Activated effector memory CD4-positive, alpha-beta T cell treated with anti-CD3 and anti-CD28 coated beads, Interleukin-2, amount 50 U/mL, for 16 hours (primary cell): Measurements from ENCODE around the gene RAP2A.

Experiments used
- DNase-seq: peaks from one replicate; pipeline ENCODE4 v3.0.0-alpha.2; 2020

Gene RAP2A

DNA sequence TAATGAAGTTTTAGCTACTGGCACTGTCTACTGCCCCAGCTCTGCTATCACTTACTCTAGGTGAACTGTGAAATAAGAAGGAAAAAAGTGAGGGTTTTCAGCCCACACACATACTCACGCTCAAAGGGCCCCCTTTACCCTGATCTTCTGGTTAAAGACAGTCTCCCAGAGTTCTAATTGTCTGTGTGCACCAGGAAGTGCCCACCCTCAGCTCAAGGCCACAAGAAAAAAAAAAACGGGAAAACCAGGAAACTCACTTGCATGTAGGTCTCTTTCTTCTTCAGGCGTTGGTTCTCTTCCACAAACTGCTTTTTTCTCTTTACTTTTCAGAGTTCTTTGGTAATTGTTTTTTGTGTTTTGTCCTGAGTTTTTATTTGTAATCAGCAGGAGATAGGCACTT is 22.1 kb downstream of the RAP2A start:
- no peak for DNase-seq

DNA sequence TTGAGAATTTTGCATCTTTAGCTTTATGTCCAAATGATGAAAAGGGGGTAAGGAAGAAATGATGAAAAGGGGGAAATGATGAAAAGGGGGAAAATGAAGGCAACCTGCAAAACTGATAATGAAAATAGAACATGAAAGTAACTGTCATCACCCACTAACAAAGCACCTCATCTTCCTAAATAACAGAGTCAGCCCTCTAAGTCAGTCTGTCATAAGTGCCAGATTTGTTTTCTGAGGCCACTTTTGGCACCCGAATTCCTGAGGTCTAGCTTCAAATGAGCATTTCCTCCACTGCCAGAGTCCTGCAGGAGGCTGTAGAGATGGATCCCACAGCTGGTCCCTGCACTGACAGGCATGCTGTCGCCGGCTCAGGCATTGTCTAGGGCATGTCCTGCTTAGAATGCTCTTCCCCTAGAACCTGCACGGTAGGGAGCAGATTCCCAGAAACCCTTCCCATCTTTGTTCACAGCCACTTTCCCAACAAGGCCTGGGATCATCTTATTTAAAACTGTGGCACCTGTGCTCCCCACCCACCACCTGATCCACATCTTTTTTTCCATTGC is 25.3 kb downstream of the RAP2A start:
- no peak for DNase-seq

DNA sequence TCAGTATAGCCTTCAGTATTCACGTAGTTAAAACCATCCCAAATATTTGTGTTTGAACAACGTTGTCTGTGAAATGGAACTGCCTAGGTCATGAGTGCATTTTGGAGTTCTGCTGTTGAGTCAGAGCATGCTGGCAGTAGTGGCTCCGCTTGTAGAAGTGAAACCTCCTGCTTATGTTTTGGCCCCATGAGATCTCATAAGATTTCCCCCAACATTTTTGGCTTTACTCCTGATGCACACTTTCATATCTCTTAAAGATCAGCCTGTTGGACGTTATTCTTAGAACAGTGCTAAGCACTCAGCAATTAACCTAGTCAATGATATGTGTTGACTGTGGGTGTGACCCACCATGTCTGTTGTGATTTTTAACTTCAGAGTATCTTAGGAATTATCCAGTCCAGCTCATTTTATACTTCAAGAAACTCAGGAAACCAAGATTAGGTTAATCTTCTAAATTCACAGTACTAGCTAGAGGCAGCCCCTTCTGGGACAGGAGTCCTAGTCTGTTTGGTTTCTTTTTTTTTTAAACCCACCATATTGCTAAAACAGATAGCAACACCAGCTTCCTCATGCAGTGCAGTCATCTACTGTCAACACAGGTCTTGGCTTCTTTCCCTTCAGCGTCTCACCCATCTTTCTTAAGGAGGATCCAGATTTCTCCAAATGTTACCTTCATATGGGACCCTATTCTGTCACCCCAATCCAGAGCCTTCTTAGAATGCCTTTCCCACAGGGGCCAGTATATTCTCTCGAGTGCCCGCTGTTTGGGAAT is 26.2 kb downstream of the RAP2A start:
- DNase-seq = no peak

DNA sequence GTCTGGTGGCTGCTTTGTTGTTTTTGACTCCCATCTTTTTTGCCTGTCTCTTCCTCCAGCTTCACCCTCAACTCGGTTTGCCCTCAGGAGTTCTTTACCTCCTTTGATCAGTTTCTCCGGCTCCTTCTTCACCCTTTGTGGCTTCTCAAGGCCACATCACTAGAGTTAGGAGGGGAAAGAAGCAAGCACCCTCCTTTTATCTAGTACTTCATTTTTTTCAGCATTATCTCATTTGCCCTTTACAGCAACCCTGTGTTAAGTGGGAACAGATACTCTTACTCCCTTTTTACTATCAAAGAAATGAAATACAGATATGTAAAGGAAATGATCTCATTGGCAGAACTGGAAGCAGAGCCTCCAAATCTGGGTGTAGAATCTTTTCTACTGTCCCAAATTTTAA is 26.9 kb downstream of the RAP2A start:
- DNase-seq = no peak

DNA sequence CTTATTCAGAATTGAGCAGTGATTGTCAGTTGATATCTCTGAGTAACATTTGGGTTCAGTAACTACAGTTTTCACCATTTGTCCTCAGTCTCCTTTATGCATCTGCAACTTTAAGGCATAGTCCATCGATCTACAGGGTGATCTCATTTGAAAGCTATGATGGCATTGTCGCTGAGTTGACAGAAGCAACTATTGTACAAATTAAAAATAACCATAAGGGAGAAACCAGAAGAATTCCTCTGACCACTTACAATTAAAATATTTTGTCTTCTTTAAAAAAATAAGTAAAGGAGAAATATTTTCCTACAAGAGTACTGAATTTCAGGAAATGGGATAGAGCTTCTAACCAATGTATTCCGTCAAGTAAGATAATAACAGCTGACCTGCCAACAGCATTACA is 30.6 kb downstream of the RAP2A start:
- no peak for DNase-seq

DNA sequence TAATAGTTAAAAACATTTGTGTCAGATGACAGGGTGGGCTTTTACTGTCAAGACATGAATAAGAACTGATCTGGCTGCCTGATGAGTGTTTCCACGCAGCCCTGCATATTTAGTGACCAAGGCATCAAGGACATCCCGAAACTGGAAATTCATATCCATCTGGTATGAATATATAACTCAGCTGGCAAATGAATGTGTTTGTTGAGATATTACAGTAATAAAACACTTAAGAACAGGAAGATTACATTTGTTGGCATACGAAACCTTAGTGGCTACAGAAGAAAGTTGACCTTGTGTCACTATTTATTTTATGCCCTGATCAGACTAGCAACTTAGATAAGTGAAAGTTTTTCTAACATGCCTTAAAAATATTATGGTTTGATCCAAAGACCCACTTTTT is 32.8 kb downstream of the RAP2A start:
- no peak for DNase-seq

DNA sequence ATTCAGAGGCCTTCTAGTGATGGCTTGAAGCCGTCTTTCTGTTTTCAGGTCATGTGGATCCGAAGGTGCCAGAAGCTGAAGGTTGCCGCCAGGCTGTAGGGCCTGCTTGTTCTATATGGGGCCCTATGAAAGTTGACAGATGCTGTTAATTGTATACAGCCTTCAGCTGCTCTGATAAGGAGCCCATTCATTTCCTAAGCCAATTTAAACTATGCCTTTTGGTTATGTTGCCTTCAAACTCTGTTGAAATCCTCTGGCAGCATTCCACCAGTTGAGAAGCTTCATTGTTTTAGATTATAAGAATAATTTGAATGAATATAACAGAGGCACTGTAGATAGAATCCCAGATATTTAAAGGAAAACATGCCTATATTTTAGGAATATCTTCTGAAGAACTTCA is 34.4 kb downstream of the RAP2A start:
- no peak for DNase-seq

DNA sequence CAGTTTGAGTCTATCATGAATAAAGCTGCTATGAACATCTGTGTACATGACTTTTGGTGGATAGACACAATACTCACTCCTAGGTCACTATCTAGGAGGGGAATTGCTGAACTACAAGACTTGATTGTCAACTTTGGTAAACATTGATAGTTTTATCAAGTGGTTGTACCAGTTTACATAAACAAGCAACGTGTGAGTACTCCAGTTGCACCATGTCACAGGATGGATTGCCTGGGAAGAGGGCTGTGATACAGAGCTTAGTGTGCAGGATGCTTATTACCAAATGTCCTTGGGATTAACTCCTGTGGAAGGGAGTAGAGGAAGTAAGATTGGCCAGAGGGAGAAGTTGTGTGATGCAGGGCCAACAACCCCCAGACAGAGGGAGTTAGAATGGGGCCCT is 37.7 kb downstream of the RAP2A start:
- no peak for DNase-seq

DNA sequence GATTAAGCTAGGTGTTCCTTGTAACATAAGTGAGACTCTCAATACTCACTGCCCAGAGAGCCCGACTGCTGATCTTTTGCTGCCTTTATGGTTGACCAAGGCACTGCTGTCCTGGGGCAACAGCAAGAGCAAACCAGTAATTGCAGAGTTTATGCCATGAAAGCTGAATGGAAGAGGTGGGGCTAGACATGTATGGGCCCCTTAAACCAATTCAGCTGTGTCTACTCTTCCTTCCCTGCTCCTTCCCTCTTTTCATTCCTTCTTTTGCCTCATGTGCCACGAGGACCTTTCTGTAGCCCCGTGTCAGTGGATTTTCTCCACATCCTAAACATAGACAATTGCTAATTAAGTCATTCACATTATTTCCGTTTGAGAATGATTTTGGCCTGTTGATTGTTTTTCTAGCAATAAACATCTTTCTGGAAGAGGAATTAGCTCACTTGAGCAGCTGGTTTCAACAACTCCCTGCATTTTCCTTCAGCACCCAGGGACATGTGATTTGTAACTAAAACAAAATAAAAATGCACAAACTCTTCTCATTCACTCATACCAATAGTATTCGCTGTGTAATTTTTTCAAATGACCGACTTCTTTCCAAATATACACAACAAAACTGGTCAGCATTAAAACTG is 40.5 kb downstream of the RAP2A start:
- no peak for DNase-seq

DNA sequence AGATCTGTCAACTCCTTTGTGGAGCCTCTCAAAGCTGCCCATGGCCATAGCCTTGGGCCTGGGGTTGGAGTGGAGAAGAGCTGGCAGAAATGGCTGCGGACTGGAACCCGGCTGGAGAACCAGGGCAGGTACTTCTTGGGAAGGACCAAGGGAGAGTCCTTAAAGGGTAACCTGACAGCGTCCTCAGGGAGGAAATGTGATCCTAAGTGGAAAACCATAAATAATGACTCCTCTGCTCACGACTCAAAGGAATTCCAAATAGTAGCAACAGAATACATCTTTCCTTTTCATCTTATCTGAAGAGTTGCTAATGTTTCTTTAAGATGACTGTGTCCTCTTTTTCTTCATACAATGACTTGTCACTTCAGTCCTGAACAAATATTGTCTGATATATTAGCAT is 41.0 kb downstream of the RAP2A start:
- no peak for DNase-seq

DNA sequence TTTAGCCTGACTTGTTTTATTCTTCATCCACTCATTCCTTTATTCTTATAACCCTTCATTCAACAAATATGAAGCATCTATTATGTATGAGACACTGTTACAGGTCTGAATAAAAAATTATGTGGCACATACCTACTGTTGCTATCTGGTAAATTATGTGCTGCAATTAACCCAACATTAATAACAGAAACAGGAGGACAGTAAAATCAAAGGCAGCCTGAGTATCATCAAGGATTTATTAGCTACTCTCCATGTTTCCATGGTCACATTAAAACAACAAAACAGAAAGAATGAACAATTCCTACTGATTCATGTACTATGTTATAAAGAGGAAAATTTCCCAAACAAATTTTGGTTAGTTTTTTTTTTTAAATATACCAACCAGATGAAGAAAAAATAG is 43.9 kb downstream of the RAP2A start:
- DNase-seq = no peak

DNA sequence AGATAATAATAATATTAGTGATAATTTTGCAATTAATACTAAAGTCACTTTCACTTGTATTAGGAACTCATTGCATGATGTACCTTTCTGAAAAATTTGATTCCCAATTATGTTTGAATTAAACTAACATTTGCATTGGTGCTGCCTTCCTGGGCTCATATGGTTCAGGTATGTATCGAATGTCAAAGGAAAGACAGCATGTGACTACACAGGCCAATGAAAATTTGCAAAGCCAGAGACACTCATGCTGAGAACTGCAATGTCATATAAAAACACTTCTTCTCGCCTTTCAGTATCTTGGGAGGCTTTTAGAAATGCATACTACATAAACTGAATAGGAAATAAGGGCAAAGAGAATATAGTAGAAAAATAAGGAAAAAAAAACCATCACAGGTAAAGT is 44.3 kb downstream of the RAP2A start:
- no peak for DNase-seq

DNA sequence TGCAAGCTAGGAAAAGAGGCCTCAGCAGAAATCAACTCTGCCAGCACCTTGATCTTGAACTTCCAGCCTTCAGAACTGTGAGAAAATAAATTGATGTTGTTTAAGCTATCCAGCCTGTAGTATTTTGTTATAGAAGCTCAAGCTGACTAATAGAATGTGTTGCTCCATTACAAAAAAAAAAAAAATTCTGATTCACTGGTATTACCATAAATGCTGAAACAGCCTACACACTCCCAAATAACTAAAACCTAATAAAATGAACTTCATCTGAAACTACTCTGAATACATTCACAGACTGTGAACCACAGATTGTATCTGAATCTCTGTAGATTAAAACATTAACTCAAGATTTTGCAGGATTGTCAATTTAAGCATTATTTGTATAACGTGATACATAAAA is 49.5 kb downstream of the RAP2A start:
- no peak for DNase-seq

DNA sequence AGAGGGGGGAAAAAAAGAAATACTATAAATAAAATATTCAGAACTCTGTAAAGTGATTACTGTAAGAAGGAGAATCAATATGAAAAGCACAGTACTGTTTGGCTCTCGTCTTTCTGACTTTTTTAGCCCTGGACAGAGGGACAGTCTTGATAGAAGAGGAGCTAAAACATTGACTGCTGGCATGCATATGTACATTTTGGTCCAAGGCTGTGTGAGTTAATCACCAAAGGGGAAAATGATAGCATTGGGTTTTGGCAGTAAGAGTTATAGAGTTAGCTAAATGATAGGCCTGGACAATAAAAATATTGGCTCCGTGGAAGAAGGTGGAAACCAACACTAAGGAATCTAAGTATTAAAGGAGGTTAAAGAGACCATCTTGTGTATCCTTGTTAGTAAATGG is 50.3 kb downstream of the RAP2A start:
- DNase-seq = no peak

DNA sequence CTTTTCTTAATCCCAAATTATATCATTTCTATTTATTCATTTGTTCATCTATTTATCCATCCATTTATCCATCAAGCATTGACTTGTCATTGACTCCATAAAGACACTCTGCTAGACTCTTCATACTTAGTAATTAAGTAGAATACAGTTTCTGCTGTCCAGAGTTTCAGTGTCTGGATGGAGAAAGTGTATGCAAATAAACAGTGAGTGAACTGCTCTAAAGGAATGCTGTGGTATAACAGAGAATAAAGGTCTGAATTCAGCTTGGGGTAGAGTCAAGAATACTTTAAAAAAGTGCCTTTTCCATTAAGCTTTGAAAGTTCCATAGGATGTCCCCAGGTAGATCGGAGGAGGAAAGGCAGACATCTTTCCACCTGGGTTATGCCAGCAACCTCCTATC is 51.4 kb downstream of the RAP2A start:
- no peak for DNase-seq

DNA sequence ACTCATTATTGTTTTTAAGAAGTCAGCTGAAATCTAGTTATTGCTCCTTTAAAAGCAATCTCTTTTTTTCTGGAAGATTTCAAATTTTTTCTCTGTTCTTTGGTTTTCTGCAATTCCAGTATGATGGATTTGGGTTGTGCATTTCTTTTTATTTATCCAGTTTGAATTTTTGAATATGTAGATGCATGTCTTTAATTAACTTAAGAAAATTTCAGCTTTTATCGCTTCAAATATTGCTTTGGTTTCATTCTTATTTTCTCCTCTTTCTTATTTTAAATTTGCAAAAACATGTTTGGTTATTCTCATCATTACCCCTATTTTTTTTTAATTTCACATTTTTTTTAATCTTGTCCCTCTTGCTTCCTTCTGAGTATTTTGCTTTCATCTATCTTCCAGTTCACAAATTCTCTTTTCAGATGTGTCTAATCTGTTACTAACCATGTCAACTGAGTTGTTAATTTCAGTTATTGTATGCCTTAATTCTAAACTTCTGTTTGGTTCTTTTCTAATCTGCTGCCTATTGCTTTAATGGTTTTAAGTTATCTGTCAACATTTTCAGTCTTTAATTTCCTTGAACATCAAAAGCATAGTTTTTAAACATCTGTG is 56.8 kb downstream of the RAP2A start:
- DNase-seq = no peak

DNA sequence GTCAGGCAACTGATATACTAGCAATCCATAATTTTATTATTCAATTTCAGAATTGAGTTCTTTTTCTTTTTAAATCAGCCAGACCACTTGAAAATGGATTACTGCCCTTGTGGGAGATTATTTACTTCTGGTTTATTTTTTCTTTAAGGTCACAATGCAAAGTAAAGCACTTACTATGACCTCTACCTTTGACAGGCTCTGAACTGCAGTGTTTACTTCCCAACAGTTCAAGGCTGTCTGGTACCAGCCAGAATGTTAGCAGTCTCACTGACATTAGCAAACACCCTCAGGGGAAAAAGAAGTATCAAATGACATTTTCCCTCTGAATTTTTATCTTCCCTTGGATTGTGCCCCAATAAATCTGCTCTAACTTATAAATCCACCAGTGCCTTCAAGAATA is 57.5 kb downstream of the RAP2A start:
- no peak for DNase-seq

DNA sequence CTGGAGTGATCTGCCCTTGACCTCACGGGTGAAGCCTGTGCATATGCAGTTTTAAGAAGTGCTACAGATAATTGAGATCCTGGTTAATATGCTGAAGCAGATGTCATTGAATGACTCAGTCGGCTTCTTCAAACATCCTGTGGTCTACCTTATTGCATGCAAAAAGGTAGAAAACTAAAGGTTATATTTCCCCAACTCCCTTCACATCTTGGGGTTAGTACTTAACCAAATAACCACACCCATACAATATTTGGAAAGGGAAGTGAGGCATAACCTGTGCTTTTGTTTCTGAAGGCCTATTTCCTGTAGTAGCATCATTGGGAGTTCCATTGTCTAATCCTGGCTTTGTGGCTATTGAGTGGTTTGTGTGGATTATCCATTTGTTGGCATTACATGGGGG is 58.3 kb downstream of the RAP2A start:
- DNase-seq = no peak

DNA sequence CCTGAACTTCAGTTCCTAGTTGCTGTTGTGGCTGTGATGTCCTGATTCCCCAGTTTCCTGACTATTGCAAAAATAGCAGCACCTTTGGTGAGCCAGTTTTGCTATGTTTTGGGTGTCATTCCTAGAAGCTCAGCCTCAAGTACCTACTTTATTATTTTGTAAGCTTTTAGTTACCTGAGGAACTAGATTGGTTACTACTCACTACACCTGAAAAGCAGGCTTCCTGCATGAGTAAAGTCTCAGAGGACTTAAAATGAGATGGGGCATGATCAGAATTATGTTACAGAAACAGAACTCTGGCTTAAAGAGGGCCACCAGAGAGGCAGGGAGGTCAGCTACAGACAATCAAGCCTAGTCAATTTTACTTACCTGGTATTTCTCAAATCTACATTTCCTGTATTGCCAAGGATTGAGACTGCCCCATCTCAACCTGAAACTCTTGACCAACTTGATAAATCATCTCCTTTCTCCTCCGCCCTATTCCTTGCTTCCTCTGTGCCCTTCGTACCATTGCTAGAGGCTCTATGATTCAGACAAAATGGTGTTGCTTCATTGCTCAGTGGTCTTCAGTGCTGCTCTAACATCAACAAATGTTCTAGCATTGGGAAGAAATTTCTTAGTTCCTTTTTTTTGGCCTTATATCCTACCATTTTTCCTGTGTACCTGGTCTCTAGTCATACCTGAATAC is 58.9 kb downstream of the RAP2A start:
- DNase-seq = no peak

DNA sequence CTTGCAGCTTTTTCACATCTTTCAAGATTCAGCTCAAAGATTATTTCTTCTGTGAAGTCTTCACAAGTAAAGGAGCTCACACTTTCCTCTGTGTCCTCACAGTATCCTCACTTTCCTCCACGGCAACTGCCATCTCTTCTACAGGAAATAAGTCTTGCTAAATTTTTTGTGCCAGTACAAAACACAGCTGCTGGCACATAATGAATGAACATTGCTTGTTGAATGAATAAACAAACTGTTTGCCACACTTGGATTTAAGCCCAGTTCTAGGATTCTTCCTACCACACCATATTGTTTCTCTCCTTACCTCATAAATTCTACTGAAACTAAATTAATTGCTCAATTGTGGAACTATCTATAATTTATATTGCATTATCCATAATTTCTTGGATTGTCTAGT is 59.5 kb downstream of the RAP2A start:
- no peak for DNase-seq

DNA sequence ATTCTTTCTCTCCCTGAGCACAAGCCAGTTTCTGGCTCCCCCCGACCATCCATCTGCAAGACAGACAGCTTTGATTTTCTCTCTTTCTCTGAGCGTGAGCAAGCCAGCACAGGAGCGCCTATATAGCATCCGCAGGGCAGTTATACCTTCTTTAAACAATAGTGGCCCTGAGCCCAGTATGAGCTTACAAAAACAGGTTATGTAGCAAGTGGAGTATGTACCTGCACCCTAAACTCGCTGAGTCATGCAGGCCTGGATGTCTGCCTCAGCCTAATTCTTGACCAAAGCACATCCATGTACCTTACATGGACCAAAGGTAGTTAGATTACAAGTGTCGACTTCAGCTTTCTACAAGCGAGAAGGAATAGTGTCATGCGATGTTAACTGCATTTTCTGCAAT is 61.7 kb downstream of the RAP2A start:
- DNase-seq = no peak

DNA sequence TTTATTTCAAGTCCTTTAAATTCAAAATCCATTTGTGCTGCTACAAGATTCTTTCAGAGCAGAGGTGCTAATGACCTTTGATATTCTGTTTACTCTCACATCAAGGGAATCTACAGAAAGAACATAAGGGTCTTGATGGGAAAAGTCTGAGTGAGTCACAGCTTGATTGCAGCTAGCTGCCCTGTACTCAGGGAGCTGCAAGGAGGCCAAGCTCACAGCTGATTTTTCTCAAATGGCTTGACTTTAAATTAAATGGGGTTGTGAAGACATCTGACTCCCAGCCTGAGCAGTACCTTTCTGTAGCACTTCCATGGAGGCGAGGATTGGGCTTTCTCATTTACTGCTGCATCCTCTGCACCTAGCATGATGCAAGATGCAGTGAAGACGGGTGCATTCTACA is 62.5 kb downstream of the RAP2A start:
- no peak for DNase-seq

DNA sequence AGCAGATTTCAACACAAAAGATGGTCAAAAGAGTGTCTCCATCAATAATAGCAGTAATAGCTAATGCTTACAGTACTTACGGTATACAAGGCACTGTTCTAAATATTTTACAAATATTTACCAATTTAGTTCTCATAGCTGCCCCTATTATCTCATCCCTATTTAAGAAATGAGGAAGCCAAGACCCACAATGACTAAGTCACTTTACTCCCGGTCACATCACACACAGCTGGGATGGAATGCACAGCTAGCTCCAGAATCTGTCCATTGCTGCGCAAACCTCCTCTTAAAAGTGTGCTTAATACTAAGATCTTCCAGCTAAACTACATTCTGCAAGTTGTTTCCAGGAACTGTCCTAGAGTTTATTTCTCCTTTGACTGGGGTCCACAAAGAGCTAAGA is 63.4 kb downstream of the RAP2A start:
- no peak for DNase-seq

DNA sequence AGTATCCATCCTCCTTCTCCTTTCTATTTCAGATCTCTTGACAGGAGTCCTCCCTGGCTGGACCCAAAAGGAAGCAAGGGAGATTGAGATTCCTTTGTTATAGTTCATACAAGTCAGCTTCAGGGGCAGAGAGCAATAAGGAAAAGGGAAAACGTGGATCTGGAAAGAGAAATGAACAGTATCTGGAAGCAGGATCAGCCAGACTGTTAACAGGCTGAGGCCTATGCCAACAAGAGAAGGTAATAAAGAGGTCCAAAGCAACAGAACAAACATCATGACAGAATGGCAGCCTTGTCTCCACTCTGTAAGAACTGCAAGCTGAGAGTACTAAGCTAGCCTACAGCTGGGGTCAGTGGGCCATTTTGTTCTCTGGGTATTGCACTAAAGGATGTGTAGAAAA is 64.5 kb downstream of the RAP2A start:
- DNase-seq = no peak
